Ishikawa (cell line): ENCODE measurements around the gene BMI1.

Experiments
- CEBPB ChIP-seq: IDR thresholded peaks from 2 replicates; pipeline ENCODE4 v1.6.1; 2012
- CREB1 ChIP-seq: IDR thresholded peaks from 2 replicates; pipeline ENCODE4 v1.6.1; 2012; ENCODE audit warnings: low read depth
- EGR1 ChIP-seq: IDR thresholded peaks from 2 replicates; pipeline ENCODE4 v1.6.1; 2012
- EP300 ChIP-seq: IDR thresholded peaks from 2 replicates; pipeline ENCODE4 v1.6.1; 2012; ENCODE audit warnings: borderline replicate concordance
- FOXM1 ChIP-seq: IDR thresholded peaks from 2 replicates; pipeline ENCODE4 v1.6.1; 2012; ENCODE audit warnings: low read depth, borderline replicate concordance
- MAX ChIP-seq: IDR thresholded peaks from 2 replicates; pipeline ENCODE4 v1.6.1; 2012
- NFIC ChIP-seq: IDR thresholded peaks from 2 replicates; pipeline ENCODE4 v1.6.1; 2012
- RAD21 ChIP-seq: IDR thresholded peaks from 2 replicates; pipeline ENCODE4 v1.6.1; 2012; ENCODE audit warnings: low read depth
- REST ChIP-seq: IDR thresholded peaks from 2 replicates; pipeline ENCODE4 v1.6.1; 2012; ENCODE audit warnings: low read depth, mild to moderate bottlenecking
- TAF1 ChIP-seq: IDR thresholded peaks from 2 replicates; pipeline ENCODE4 v1.6.1; 2012; ENCODE audit warnings: low read depth, mild to moderate bottlenecking
- TCF12 ChIP-seq: IDR thresholded peaks from 2 replicates; pipeline ENCODE4 v1.6.1; 2012; ENCODE audit warnings: low read depth
- TEAD4 ChIP-seq: IDR thresholded peaks from 2 replicates; pipeline ENCODE4 v1.6.1; 2012
- USF1 ChIP-seq: IDR thresholded peaks from 2 replicates; pipeline ENCODE4 v1.6.1; 2012
- YY1 ChIP-seq: IDR thresholded peaks from 2 replicates; pipeline ENCODE4 v1.6.1; 2012; ENCODE audit warnings: low read depth
- ZBTB7A ChIP-seq: IDR thresholded peaks from 2 replicates; pipeline ENCODE4 v1.6.1; 2012; ENCODE audit warnings: low read depth

The BMI1 gene

GRCh38 chr10:22333167-22333974 is 12.5 kb downstream of the BMI1 start:
- no peak for TF ChIP-seq CREB1
- TF ChIP-seq EP300, result no peak
- no peak for TF ChIP-seq MAX
- no peak for TF ChIP-seq NFIC
- no peak for TF ChIP-seq TAF1
- no peak for TF ChIP-seq YY1
- no peak for TF ChIP-seq EGR1

GRCh38 chr10:22333975-22334282 is 13.0 kb downstream of the BMI1 start:
- TF ChIP-seq CREB1 (no peak), RAD21 (no peak), FOXM1 (no peak), TCF12 (no peak), CEBPB (no peak), USF1 (no peak), REST (no peak), TAF1 (no peak), MAX (no peak), YY1 (no peak), EP300 (no peak)

GRCh38 chr10:22334414-22335172 is 13.7 kb downstream of the BMI1 start:
- TF ChIP-seq CREB1 (no peak), FOXM1 (no peak), TEAD4 (no peak), NFIC (no peak), TAF1 (no peak)

GRCh38 chr10:22335173-22335933 is 14.5 kb downstream of the BMI1 start:
- TF ChIP-seq TEAD4 (no peak), TCF12 (no peak), EP300 (no peak), TAF1 (no peak), EGR1 (no peak), CEBPB (no peak), YY1 (no peak), FOXM1 (no peak), MAX (no peak), RAD21 (no peak), REST (no peak), CREB1 (no peak), NFIC (no peak), USF1 (no peak), ZBTB7A (no peak)
